ENCODE data around the gene FGF6.

FGF6 gene

DNA sequence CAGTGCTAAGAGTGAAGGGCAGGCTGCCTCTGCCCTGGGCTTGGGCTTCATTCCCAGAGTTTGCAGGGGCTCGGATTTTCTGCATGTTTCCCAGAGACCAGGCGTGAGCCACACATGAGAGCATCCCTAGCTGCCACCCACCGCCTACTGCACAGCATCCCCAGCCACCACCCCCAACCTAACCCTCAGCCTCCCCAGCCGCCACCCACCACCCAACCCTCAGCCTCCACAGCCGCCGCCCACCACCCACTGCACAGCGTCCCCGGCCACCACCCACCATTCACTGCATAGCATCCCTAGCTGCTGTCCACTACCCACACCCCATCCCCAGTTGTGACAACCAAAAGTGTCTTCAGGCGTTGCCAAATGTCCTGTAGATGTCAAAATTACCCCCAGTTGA is 22.6 kb downstream of the FGF6 start:
- DNase-seq = no peak
- no peak overlapping the region for H3K4me3 Mint-ChIP-seq

DNA sequence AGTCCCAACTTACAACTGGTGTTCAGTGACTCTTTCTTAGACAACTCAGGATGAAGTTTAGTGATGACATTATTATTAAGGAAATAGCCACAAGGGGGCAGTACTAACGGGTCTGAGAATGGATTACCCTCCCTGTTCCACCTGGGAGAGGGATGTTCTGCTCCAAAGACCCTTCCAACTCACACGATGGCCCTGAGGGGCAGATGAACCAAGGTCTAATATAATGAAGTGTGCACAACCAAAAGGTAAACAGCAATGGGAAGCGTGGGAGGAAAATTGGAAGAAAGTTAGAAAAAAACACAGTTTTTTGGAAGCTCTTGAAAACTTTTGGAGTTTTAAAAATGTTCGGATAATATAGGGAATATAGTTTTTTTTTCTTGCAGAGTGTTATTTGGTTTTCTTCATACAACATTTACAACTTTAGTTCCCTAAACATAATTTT is 24.0 kb downstream of the FGF6 start:
- Mint-ChIP-seq H3K4me3 (no peak overlapping the region), H3K9me3 (no peaks in the 10 kb centered on the region), H3K27me3 (ENCODE audit: low read depth, poor library complexity) (peaks cover 14% of the 10 kb centered on the region), H3K27ac (no peak overlapping the region), H3K4me1 (peaks cover 19% of the 10 kb centered on the region), H3K36me3 (ENCODE audit: low read depth) (no peaks in the 10 kb centered on the region)
- TF ChIP-seq, protein P1, sequence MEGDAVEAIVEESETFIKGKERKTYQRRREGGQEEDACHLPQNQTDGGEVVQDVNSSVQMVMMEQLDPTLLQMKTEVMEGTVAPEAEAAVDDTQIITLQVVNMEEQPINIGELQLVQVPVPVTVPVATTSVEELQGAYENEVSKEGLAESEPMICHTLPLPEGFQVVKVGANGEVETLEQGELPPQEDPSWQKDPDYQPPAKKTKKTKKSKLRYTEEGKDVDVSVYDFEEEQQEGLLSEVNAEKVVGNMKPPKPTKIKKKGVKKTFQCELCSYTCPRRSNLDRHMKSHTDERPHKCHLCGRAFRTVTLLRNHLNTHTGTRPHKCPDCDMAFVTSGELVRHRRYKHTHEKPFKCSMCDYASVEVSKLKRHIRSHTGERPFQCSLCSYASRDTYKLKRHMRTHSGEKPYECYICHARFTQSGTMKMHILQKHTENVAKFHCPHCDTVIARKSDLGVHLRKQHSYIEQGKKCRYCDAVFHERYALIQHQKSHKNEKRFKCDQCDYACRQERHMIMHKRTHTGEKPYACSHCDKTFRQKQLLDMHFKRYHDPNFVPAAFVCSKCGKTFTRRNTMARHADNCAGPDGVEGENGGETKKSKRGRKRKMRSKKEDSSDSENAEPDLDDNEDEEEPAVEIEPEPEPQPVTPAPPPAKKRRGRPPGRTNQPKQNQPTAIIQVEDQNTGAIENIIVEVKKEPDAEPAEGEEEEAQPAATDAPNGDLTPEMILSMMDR (IDR thresholded peaks at IDR 0.05) = peak; percentile 61
- peak; percentile 51 for DNase-seq

More for the DNA sequence above, 22.6 kb downstream of the FGF6 start:
- TF ChIP-seq, protein P1 (IDR thresholded peaks at IDR 0.05) = no peak
- no peaks in the 10 kb centered on the region for H3K9me3 Mint-ChIP-seq
- H3K27me3 Mint-ChIP-seq (ENCODE audit: low read depth, poor library complexity) = peaks cover 10% of the 10 kb centered on the region
- peaks cover 10% of the 10 kb centered on the region for H3K4me1 Mint-ChIP-seq
- H3K36me3 Mint-ChIP-seq (ENCODE audit: low read depth) = no peaks in the 10 kb centered on the region
- no peak overlapping the region for H3K27ac Mint-ChIP-seq

DNA sequence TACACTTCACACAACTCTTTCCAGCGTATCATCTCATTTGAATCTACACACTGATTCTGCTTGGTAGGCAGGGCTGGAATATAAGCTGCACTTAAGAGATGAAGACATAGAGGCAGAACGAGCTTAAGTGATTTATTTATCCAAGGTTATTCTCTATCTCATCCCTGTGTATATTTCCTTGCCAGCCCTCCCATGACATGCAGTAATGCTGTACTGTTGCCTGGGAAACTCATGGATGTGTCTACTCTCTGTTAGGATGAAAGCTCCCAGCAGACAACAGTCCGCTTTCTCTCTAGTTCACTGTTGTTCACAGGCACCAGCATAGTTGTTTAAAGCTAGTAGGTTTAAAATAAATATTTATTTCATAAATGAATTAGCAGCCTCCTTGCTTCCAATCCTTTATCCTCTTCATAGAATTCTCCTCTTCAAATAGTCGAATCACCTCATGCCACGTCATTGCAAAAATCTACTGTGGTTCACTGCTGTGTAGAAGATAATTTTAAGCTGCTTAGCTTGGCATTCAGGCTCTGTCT is 25.4 kb downstream of the FGF6 start:
- Mint-ChIP-seq H3K27ac (no peak overlapping the region), H3K36me3 (ENCODE audit: low read depth) (no peaks in the 10 kb centered on the region), H3K9me3 (no peaks in the 10 kb centered on the region), H3K4me1 (peaks cover 25% of the 10 kb centered on the region), H3K4me3 (no peak overlapping the region), H3K27me3 (ENCODE audit: low read depth, poor library complexity) (peaks cover 18% of the 10 kb centered on the region)
- no peak for DNase-seq
- TF ChIP-seq, protein P1 (IDR thresholded peaks at IDR 0.05) = no peak

DNA sequence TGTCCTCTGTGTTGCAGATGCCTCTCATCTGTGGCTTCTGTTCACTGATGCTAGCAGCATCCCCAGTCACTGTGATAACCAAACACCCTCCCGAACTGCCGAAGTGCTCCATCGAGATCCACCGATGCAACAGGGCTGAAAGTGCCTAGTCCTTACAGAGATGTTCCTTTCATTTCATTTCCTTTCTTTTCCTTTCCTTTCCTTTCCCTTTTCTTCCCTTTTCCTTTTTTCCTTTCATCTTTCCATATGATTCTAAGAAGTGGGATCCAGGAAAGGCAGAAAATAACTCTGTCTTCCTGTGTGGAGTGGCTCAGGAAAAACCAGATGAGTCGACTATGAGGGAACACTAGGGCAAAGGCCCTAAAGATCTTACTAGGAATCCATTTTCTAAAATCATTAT is 26.7 kb downstream of the FGF6 start:
- Mint-ChIP-seq H3K27ac (no peak overlapping the region), H3K4me3 (no peak overlapping the region)

DNA sequence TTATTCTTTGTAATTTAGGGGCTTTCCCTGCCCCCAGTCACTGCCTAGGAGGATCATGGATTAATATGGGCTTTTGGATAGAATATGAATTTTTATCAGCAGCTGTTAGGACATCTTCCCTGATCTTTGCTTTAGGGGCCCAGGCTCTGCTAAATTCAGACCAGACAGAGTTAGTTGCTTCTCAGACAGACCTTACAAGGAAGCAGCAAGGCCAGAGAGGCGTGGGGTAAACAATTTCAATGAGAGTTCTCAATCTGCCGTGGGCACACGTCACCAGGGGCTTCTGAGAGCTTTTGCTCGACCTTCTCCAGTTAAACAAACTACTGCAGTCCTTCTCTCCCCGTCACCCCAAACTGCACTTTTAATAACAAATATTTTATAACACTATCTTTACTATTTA is 27.7 kb downstream of the FGF6 start:
- Mint-ChIP-seq H3K4me3 (no peak overlapping the region), H3K9me3 (no peaks in the 10 kb centered on the region), H3K36me3 (ENCODE audit: low read depth) (no peaks in the 10 kb centered on the region), H3K4me1 (peaks cover 23% of the 10 kb centered on the region), H3K27ac (no peak overlapping the region), H3K27me3 (ENCODE audit: low read depth, poor library complexity) (peaks cover 21% of the 10 kb centered on the region)
- DNase-seq = no peak
- TF ChIP-seq, protein P1 (IDR thresholded peaks at IDR 0.05) = no peak

More for the DNA sequence above, 26.7 kb downstream of the FGF6 start:
- peaks cover 23% of the 10 kb centered on the region for H3K4me1 Mint-ChIP-seq
- no peaks in the 10 kb centered on the region for H3K36me3 Mint-ChIP-seq (ENCODE audit: low read depth)
- TF ChIP-seq, protein P1 (IDR thresholded peaks at IDR 0.05) = no peak
- peaks cover 21% of the 10 kb centered on the region for H3K27me3 Mint-ChIP-seq (ENCODE audit: low read depth, poor library complexity)
- DNase-seq = no peak
- H3K9me3 Mint-ChIP-seq = no peaks in the 10 kb centered on the region

DNA sequence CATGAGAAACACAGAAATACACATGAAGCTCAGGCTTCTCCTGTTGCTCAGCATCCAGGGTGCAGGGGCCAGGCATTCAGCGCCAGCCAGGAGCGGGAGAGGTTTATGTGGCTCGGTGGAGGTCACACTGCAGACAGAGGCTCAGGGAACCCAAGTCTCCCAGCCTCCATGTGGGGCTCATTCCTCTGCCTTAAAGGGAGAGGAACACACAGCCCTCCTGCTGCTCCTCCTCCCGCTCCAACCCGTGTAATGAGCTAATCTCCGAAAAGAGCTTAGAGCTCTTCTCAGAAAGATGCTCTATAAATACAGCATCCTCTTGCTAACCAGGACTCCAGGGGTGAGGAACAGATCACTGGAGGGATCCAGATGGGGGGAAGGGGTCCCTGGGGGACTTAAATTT is 28.2 kb downstream of the FGF6 start:
- peak; percentile 8 for DNase-seq
- peaks cover 22% of the 10 kb centered on the region for H3K27me3 Mint-ChIP-seq (ENCODE audit: low read depth, poor library complexity)
- no peaks in the 10 kb centered on the region for H3K36me3 Mint-ChIP-seq (ENCODE audit: low read depth)
- H3K27ac Mint-ChIP-seq = no peak overlapping the region
- no peaks in the 10 kb centered on the region for H3K9me3 Mint-ChIP-seq
- H3K4me1 Mint-ChIP-seq = peaks cover 23% of the 10 kb centered on the region
- TF ChIP-seq, protein P1 (IDR thresholded peaks at IDR 0.05) = no peak
- no peak overlapping the region for H3K4me3 Mint-ChIP-seq
